Measurements from ENCODE around the gene KRTAP4-4.

The KRTAP4-4 gene

DNA sequence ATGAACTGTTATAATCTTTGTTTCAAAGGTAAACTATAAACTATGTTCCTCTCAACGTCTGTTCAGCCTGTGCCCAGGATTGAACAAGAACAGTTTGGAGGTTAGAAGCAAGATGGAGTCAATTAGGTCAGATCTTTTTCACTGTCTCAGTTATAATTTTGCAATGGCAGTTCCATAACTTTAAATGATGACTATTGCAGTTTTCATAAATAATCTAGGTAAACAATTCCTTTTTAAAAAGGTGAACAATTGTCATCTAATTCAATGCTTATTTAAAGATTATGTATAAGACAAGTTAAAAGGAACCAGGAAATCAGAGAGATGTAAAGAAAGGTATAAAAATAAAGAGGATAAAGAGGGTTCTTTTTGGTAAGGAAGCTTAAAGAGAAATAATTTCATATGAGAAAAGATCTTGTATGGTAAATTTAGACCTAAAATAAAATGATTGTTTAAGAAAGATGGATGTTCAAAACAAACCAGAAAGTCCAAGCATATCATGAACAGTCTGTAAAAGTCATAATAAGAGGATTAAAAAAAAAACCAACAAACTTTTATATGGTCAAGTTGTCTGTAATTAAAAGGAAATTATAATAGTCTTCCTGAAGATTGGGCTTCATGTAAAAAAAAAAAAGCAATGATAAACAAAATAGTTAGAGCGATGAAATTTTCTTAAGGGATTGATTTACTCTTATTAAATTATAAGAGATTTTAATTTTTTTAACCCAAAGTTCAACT is 49.2 kb downstream of the KRTAP4-4 start:
- no peak for DNase-seq (ENCODE audit: low spot score)

Measured in CD4-positive, alpha-beta T cell treated with Interleukin-2 at 100 ng/mL for 4 hours (primary cell).